Fibroblast of lung (primary cell): Measurements from ENCODE around the gene SCN3A. TPM values are rescaled to one million over a fixed set of nuclear protein-coding genes. Genes with fewer than 3 reads are reported as not detected.
A peak's percentile ranks its signal among the peaks of the same experiment; 100 is the strongest.

Source experiments
- DNase-seq, 2 donors: peaks; one replicate each; pipeline versions ENCODE4 v3.0.0 to v3.0.0-alpha.2; 2010; ENCODE audit warnings: low read depth in 2 of 2
- H2AFZ ChIP-seq: 2 replicates; pipeline ENCODE4 v1.5.1; 2012; ENCODE audit warnings: low read length, control low read depth, inconsistent platforms
- H3K27ac ChIP-seq: 2 replicates; pipeline ENCODE4 v1.5.1; 2011; ENCODE audit warnings: low read length, control low read depth; ENCODE audit not compliant: insufficient read depth
- H3K27me3 ChIP-seq: 2 replicates; pipeline ENCODE4 v1.5.1; 2011; ENCODE audit warnings: mild to moderate bottlenecking, low read length; ENCODE audit not compliant: control insufficient read depth, insufficient read depth
- H3K36me3 ChIP-seq: 2 replicates; pipeline ENCODE4 v1.5.1; 2011; ENCODE audit warnings: low read length; ENCODE audit not compliant: control insufficient read depth, insufficient read depth
- H3K4me1 ChIP-seq: 2 replicates; pipeline ENCODE4 v1.5.1; 2011; ENCODE audit warnings: low read length; ENCODE audit not compliant: control insufficient read depth, insufficient read depth; ENCODE audit errors: extremely low read depth
- H3K4me2 ChIP-seq: 2 replicates; pipeline ENCODE4 v1.5.1; 2011; ENCODE audit warnings: low read length, control low read depth; ENCODE audit not compliant: insufficient read depth; ENCODE audit errors: extremely low read depth
- H3K4me3 ChIP-seq, 4 experiments: fragments of 200-600 bp in 1 of 4; sonication (generic) in 1 of 4; replicated peaks in 1 of 4; 2 replicates each; pipeline ENCODE4 v1.5.1; 2011 to 2016; ENCODE audit warnings: low read length in 4 of 4, low read depth in 3 of 4, mild to moderate bottlenecking in 3 of 4, control low read depth in 2 of 4, inconsistent platforms in 1 of 4, mixed read lengths in 1 of 4; ENCODE audit not compliant: insufficient read depth in 1 of 4; ENCODE audit errors: control extremely low read depth in 1 of 4
- H3K79me2 ChIP-seq: 2 replicates; pipeline ENCODE4 v1.5.1; 2012; ENCODE audit warnings: mild to moderate bottlenecking, low read length, inconsistent platforms; ENCODE audit not compliant: control insufficient read depth, insufficient read depth
- H3K9ac ChIP-seq: 2 replicates; pipeline ENCODE4 v1.5.1; 2011; ENCODE audit warnings: mild to moderate bottlenecking, low read length, control low read depth; ENCODE audit not compliant: insufficient read depth
- H3K9me3 ChIP-seq: 2 replicates; pipeline ENCODE4 v1.5.1; 2012; ENCODE audit warnings: low read depth, low read length; ENCODE audit not compliant: control insufficient read depth, insufficient read depth
- H4K20me1 ChIP-seq: 2 replicates; pipeline ENCODE4 v1.5.1; 2011; ENCODE audit warnings: low read length; ENCODE audit not compliant: control insufficient read depth, insufficient read depth; ENCODE audit errors: extremely low read depth
- CTCF ChIP-seq, 2 donors: IDR thresholded peaks in 1 of 2; conservative IDR thresholded peaks in 1 of 2; 1 replicate in 1 of 2; 2 replicates in 1 of 2; pipeline ENCODE4 v1.5.1; 2011 to 2012; ENCODE audit warnings: low read length in 2 of 2, control low read depth in 1 of 2, inconsistent platforms in 1 of 2, low read depth in 1 of 2, mild to moderate bottlenecking in 1 of 2
- EZH2 ChIP-seq: IDR thresholded peaks from 2 replicates; pipeline ENCODE4 v1.5.1; 2012; ENCODE audit warnings: low read length, control low read depth, mild to moderate bottlenecking; ENCODE audit errors: missing control alignments
- polyA plus RNA-seq, 2 donors: library from polyadenylated mRNA; depleted of rRNA in 1 of 2; stranded (reverse) in 1 of 2; unstranded in 1 of 2; fragments of >200 nt; gene quantifications; 2 replicates each; pipeline ENCODE4 v1.2.1, GENCODE V29; 2011 to 2012; ENCODE audit warnings: missing spikeins in 1 of 2
- total RNA-seq: library from RNA; depleted of rRNA; stranded (reverse); fragments of >200 nt; gene quantifications from 2 replicates; pipeline ENCODE4 v1.2.1, GENCODE V29; 2014

SCN3A gene
- total and polyA plus RNA-seq, 2 donors (not counting 1 experiment from before 2014, with no cell fraction given): 0.14 to 0.33 TPM

GRCh38 chr2:165164201-165164600 lies 39.6 kb downstream of the SCN3A start:
- Histone ChIP-seq H3K9me3 (no peaks in the 10 kb centered on the region), H3K79me2 (no peaks in the 10 kb centered on the region), H3K4me2 (no peak overlapping the region), H2AFZ (no peak overlapping the region), H3K9ac (no peak overlapping the region), H3K36me3 (no peaks in the 10 kb centered on the region), H3K4me1 (no peaks in the 10 kb centered on the region), H3K4me3 (no peak overlapping the region), H3K27ac (no peak overlapping the region), H3K27me3 (no peaks in the 10 kb centered on the region), H4K20me1 (no peaks in the 10 kb centered on the region)
- DNase-seq: peak in 1 of 2 donors; percentile 85
- TF ChIP-seq EZH2 (no peak), CTCF (conservative IDR thresholded peaks at IDR 0.05 in 1 of 2, IDR thresholded peaks at IDR 0.05 in 1 of 2; ENCODE audit: low read depth in 1 of 2, low read length in 2 of 2) (no peak)

GRCh38 chr2:165163761-165164160 lies 40.1 kb downstream of the SCN3A start:
- TF ChIP-seq EZH2: no peak
- no peak for TF ChIP-seq CTCF (conservative IDR thresholded peaks at IDR 0.05 in 1 of 2, IDR thresholded peaks at IDR 0.05 in 1 of 2; ENCODE audit: low read depth in 1 of 2, low read length in 2 of 2)
- Histone ChIP-seq H3K27ac (no peak overlapping the region), H3K9ac (no peak overlapping the region), H3K9me3 (no peaks in the 10 kb centered on the region), H2AFZ (no peak overlapping the region), H3K4me2 (no peak overlapping the region), H3K79me2 (no peaks in the 10 kb centered on the region), H4K20me1 (no peaks in the 10 kb centered on the region), H3K27me3 (no peaks in the 10 kb centered on the region), H3K4me1 (no peaks in the 10 kb centered on the region), H3K4me3 (no peak overlapping the region), H3K36me3 (no peaks in the 10 kb centered on the region)
- DNase-seq: peak in 1 of 2 donors; percentile 83

- H3K27ac ChIP-seq: no peak overlapping the region
- no peak for DNase-seq
- H3K27me3 ChIP-seq: no peaks in the 10 kb centered on the region
Measured at GRCh38 chr2:165162466-165162865, 41.4 kb downstream of the SCN3A start.

More at GRCh38 chr2:165162466-165162865, 41.4 kb downstream of the SCN3A start:
- no peak overlapping the region for H3K4me2 ChIP-seq
- no peak overlapping the region for H2AFZ ChIP-seq
- no peak overlapping the region for H3K9ac ChIP-seq
- H3K36me3 ChIP-seq: no peaks in the 10 kb centered on the region
- no peaks in the 10 kb centered on the region for H4K20me1 ChIP-seq
- H3K79me2 ChIP-seq: no peaks in the 10 kb centered on the region
- no peaks in the 10 kb centered on the region for H3K9me3 ChIP-seq
- H3K4me3 ChIP-seq: no peak overlapping the region
- TF ChIP-seq EZH2 (no peak), CTCF (conservative IDR thresholded peaks at IDR 0.05 in 1 of 2, IDR thresholded peaks at IDR 0.05 in 1 of 2; ENCODE audit: low read depth in 1 of 2, low read length in 2 of 2) (no peak)
- H3K4me1 ChIP-seq: no peaks in the 10 kb centered on the region
